ENCODE results near the gene PHYKPL. TPM values are rescaled to one million over a fixed set of nuclear protein-coding genes. Genes with fewer than 3 reads are reported as not detected.

Gene PHYKPL
- total and polyA plus RNA-seq, 2 of the 13 experiments (the other 11 are each of a cell fraction or from before 2014, with no cell fraction given), result 18.0 to 78.6 TPM

DNA sequence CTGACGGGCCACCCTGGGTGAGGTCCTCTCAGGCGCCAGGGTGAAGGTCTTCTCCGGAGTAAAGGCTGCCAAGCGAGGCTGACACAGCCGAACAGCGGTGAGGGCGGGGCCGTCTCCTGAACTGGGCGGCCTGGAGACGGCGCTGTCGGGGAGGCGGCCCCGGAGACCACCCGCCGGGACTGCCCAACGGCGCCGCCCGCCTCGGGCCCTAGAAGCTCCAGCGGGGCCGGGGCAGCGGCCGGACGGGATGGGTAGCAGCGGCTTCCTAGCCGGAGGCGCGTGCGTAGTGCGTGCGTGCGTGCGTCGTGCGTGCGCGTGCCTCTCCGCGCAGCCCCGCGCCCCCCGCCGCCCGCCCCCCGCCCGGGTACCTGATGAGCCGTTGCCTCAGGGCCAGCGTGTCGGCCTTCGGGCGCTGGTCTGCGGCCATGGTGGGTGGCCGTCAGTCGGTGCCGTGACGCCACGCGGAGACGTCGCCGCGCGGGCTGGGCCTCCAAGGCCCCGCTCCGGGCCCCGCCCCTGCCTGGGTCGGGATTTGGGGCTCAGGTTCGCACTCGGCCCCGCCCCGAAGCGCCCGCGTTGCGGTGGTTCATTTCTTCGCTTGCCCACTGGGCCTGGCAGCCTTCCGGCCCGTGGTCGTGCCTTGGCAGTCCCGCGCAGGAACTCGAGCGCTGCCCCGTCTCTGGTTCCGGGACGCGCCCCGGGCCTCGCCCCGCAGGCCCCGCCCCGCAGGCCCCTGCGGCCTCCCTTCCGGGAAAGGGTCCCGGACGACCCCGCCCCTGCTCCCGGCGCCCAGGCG, at the start of gene PHYKPL (continued):
- TF ChIP-seq ZNF709 (CRISPR knock-in tag; IDR thresholded peaks at IDR 0.05), result peak; percentile 18; the same call in 1 of the 2 replicates
- no peak for TF ChIP-seq RCOR2 (CRISPR knock-in tag; IDR thresholded peaks at IDR 0.05)
- peak; percentile 66 for TF ChIP-seq HOXA3 (CRISPR knock-in tag; IDR thresholded peaks at IDR 0.05)
- peak; percentile 63; the same call in 1 of the 2 replicates for TF ChIP-seq SALL2 (CRISPR knock-in tag; IDR thresholded peaks at IDR 0.05)
- TF ChIP-seq SOX6 (IDR thresholded peaks at IDR 0.05), result no peak
- 0 out of 2 replicates have a peak, but pooled peaks have one; percentile 22 for TF ChIP-seq SOX6 (CRISPR knock-in tag; IDR thresholded peaks at IDR 0.05)
- no peak for TF ChIP-seq ZNF879 (CRISPR knock-in tag; IDR thresholded peaks at IDR 0.05)
- 0 out of 2 replicates have a peak, but pooled peaks have one; percentile 47 for TF ChIP-seq ZNF230 (CRISPR knock-in tag; IDR thresholded peaks at IDR 0.05)
- TF ChIP-seq SIX4 (CRISPR knock-in tag; IDR thresholded peaks at IDR 0.05), result no peak; the same call in 1 of the 2 replicates
- TF ChIP-seq, protein P1, sequence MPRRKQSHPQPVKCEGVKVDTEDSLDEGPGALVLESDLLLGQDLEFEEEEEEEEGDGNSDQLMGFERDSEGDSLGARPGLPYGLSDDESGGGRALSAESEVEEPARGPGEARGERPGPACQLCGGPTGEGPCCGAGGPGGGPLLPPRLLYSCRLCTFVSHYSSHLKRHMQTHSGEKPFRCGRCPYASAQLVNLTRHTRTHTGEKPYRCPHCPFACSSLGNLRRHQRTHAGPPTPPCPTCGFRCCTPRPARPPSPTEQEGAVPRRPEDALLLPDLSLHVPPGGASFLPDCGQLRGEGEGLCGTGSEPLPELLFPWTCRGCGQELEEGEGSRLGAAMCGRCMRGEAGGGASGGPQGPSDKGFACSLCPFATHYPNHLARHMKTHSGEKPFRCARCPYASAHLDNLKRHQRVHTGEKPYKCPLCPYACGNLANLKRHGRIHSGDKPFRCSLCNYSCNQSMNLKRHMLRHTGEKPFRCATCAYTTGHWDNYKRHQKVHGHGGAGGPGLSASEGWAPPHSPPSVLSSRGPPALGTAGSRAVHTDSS (CRISPR knock-in tag; conservative IDR thresholded peaks at IDR 0.05), result 0 out of 2 replicates have a peak, but pooled peaks have one; percentile 23

DNA sequence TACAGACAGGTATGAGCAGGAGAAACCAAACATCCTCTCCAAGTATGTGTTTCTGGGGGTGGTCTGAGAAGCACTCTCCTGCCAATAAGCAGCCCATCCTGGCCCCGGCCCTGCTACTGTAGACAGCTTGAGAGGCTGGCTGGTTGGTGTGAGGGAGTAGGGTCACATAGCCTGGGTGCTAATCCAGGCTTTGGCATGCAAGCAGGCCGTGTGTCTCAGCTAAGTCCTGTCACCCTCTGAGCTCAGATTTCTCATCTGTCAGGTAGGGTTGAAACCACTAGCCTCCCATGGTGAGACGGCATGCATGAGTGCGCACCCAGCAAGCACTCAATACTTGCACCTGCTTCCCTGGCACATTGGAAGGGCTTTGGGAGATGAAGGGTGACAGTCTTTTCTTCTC, 49.8 kb upstream of the PHYKPL start:
- Histone ChIP-seq H3K27me3 (ENCODE audit: control insufficient read depth in 1 of 2, insufficient read depth in 2 of 2, low read length in 2 of 2) (peaks cover 2 to 38% of the 10 kb centered on the region in 2 experiments; a peak in 4 of 5 replicates), H3K27ac (ENCODE audit: extremely low read length, insufficient read depth, low read length) (no peak overlapping the region), H3K79me2 (ENCODE audit: insufficient read depth, low read length) (no peaks in the 10 kb centered on the region), H3K36me3 (replicated peaks in 1 of 2; ENCODE audit: control insufficient read depth in 1 of 2, insufficient read depth in 2 of 2, low read length in 2 of 2) (no peaks in the 10 kb centered on the region), H3K4me2 (ENCODE audit: low read depth, low read length) (no peak overlapping the region), H3K4me1 (ENCODE audit: insufficient read depth, low read length) (peaks cover 19% of the 10 kb centered on the region), H2AFZ (ENCODE audit: low read length) (no peak overlapping the region), H3K4me3 (replicated peaks in 1 of 3; ENCODE audit: insufficient read depth in 1 of 3, low read depth in 2 of 3, low read length in 3 of 3) (no peak overlapping the region), H3K9me3 (ENCODE audit: low read length) (no peaks in the 10 kb centered on the region; the same call in 1 of the 2 replicates), H4K20me1 (ENCODE audit: insufficient read depth, low read length) (no peaks in the 10 kb centered on the region), H3K9ac (ENCODE audit: insufficient read depth, low read depth, low read length) (no peak overlapping the region)
- WGBS (ENCODE audit: low lambda C conversion rate), result 50% methylated on average over 4 of the region's 4 CpGs
- no peak for FAIRE-seq
- ChIA-PET CTCF (ENCODE audit: low intra/inter-chr PET ratio, low total read pairs) (no interaction called here), POLR2A (no interaction called here)
- intact Hi-C loops (cut with micrococcal nuclease; ENCODE audit: unreplicated experiment) (loop anchor here (5.0 kb wide), 1 partner anchor 555 kb away; no protein-coding TSS in a partner anchor), in situ Hi-C loops (cut with HindIII; ENCODE audit: extremely low pct_ligation_motif_present, low pct_unique_long_range_greater_than_20kb) (loop anchor here (10.0 kb wide), 1 partner anchor 562 kb away; no protein-coding TSS in a partner anchor)
- BruUV-seq (replicated peaks), result no TSS peak
- no peak for ATAC-seq
- DNase-seq (ENCODE audit: low spot score), result no peak
- TF ChIP-seq KDM6A (CRISPR knock-in tag; IDR thresholded peaks at IDR 0.05; ENCODE audit: low read depth), result no peak
- no peak for TF ChIP-seq HNF4A (CRISPR knock-in tag; IDR thresholded peaks at IDR 0.05)
- TF ChIP-seq, protein P2, sequence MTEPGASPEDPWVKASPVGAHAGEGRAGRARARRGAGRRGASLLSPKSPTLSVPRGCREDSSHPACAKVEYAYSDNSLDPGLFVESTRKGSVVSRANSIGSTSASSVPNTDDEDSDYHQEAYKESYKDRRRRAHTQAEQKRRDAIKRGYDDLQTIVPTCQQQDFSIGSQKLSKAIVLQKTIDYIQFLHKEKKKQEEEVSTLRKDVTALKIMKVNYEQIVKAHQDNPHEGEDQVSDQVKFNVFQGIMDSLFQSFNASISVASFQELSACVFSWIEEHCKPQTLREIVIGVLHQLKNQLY (CRISPR knock-in tag; IDR thresholded peaks at IDR 0.05), result no peak
- no peak for TF ChIP-seq SPEN (CRISPR knock-in tag; IDR thresholded peaks at IDR 0.05; ENCODE audit: low read depth)
- no peak for TF ChIP-seq ZNF44 (CRISPR knock-in tag; IDR thresholded peaks at IDR 0.05)
- TF ChIP-seq JUNB (CRISPR knock-in tag; IDR thresholded peaks at IDR 0.05; ENCODE audit: borderline replicate concordance), result no peak
- TF ChIP-seq, protein P3, sequence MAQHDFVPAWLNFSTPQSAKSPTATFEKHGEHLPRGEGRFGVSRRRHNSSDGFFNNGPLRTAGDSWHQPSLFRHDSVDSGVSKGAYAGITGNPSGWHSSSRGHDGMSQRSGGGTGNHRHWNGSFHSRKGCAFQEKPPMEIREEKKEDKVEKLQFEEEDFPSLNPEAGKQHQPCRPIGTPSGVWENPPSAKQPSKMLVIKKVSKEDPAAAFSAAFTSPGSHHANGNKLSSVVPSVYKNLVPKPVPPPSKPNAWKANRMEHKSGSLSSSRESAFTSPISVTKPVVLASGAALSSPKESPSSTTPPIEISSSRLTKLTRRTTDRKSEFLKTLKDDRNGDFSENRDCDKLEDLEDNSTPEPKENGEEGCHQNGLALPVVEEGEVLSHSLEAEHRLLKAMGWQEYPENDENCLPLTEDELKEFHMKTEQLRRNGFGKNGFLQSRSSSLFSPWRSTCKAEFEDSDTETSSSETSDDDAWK (CRISPR knock-in tag; IDR thresholded peaks at IDR 0.05), result no peak
- TF ChIP-seq NR2F1 (CRISPR knock-in tag; IDR thresholded peaks at IDR 0.05), result no peak
- TF ChIP-seq, protein P4, sequence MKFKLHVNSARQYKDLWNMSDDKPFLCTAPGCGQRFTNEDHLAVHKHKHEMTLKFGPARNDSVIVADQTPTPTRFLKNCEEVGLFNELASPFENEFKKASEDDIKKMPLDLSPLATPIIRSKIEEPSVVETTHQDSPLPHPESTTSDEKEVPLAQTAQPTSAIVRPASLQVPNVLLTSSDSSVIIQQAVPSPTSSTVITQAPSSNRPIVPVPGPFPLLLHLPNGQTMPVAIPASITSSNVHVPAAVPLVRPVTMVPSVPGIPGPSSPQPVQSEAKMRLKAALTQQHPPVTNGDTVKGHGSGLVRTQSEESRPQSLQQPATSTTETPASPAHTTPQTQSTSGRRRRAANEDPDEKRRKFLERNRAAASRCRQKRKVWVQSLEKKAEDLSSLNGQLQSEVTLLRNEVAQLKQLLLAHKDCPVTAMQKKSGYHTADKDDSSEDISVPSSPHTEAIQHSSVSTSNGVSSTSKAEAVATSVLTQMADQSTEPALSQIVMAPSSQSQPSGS (CRISPR knock-in tag; IDR thresholded peaks at IDR 0.05), result no peak
- TF ChIP-seq SMYD3 (CRISPR knock-in tag; IDR thresholded peaks at IDR 0.05), result no peak
